GM04503 (cell line): ENCODE measurements around the gene LGI2.

Experiments
- DNase-seq: peaks from one replicate; pipeline ENCODE4 v3.0.0-alpha.2; 2012; ENCODE audit warnings: low read depth

The LGI2 gene

GRCh38 chr4:24965627-24966026, 65.1 kb downstream of the LGI2 start:
- no peak for DNase-seq

DNA sequence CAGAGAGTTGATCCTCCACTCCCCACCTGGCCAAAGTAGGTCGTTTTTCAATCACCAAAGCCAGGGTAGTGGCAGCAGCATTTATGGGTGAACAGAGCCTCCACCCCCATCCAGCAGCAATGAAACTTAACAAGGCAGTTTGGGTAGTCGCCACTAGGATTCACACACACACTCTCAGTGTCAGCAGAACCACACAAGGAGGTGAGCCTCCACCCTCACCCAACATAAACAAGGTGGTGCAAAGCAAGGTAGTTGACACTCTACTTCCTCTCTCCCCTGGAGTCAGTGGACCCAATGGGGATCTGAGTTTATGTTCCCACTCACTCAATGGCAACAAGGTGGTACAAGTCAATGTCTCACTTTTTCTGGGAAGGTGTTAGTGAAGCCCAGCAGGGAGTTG, 67.5 kb downstream of the LGI2 start:
- DNase-seq: no peak

- no peak for DNase-seq
These were observed 72.9 kb downstream of the LGI2 start for GRCh38 chr4:24957886-24958285.

DNA sequence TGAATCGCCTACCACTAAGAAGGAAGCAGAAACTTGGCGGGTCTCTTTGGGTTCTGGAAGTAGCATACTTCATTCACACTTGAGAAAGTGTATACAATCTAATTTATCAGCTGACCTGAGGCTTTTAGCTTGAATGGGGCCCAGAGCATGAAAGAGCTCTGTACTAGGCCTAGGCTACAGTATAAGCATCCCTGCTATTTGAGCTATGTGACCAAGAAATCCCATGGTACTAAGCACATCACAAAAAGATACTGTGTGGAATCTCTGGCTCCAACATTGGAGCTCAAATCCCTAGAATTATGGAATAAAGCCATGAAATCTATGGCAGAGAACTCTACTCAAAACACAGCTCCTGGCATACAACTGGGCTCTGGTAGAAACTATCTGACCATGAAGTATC, 74.0 kb downstream of the LGI2 start:
- peak; percentile 1 for DNase-seq

GRCh38 chr4:24956091-24956490, 74.7 kb downstream of the LGI2 start:
- no peak for DNase-seq

DNA sequence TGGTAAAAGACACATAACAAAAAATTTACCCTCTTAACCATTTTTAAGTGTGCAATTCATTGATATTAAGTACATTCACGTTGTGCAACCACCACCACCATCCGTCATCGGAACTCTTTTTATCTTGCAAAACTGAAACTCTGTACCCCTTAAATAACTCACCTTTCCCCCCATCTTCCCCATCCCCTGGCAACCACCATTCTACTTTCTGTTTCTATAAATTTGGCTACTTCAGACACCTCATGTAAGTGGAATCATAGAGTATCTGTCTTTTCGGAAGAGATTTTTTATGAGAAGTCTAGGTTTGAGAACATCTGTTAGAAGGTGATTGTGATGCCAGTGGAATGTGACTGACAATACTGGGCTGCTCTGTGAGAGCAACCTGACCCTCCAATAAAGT, 78.1 kb downstream of the LGI2 start:
- DNase-seq: no peak

- no peak for DNase-seq
These were observed 80.8 kb downstream of the LGI2 start for GRCh38 chr4:24949970-24950369.
